ENCODE data around the gene CALY. TPM values are rescaled to one million over a fixed set of nuclear protein-coding genes. Genes with fewer than 3 reads are reported as not detected.

The CALY gene
- total RNA-seq: 1 to 10 TPM in 1 of 2 donors, not detected in 1; 9.4 TPM

DNA sequence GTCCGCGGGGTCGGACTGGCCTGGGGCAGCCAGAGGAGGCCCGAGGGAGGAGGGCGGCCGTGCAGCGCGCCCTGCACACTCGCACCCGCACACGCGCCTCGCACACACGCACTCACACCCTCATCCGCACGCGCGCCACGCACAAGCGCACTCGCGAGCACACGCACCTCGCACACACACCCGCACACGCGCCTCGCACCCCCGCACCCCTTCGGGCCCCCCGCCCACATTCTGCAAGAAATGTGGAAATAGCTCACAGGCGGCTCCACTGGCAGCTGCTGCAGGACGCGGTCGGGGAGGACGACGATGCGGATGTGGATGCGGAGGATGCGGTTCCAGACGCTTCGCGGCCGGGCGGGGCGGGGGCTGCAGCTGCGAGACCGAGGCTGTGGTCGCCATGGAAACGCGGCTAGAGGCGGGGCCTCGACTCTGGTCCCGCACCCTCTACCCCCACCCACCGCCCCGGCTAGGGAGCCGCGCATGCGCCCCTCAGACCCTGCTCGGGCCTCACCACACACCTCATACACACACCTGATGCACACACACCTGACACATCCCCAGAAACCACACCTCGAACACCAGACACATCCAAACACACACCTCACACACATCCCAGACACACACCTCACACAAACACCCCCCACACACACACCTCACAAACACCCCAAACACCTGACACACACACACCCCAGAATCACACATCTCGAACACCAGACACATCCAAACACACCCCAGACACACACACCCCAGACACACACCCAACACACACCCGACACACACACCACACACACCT, at the start of gene CALY:
CALY (minus strand) TSS at position 320 of the 793 bp plus-strand sequence. CDS start 7,907 bp downstream, outside the sequence.
- H3K27ac ChIP-seq: no peak within 1 kb of the TSS
- no peaks in the 10 kb centered on the region for H3K36me3 ChIP-seq
- peaks cover 15% of the 10 kb centered on the region for H3K4me1 ChIP-seq (replicated peaks)
- TF ChIP-seq, protein P1, sequence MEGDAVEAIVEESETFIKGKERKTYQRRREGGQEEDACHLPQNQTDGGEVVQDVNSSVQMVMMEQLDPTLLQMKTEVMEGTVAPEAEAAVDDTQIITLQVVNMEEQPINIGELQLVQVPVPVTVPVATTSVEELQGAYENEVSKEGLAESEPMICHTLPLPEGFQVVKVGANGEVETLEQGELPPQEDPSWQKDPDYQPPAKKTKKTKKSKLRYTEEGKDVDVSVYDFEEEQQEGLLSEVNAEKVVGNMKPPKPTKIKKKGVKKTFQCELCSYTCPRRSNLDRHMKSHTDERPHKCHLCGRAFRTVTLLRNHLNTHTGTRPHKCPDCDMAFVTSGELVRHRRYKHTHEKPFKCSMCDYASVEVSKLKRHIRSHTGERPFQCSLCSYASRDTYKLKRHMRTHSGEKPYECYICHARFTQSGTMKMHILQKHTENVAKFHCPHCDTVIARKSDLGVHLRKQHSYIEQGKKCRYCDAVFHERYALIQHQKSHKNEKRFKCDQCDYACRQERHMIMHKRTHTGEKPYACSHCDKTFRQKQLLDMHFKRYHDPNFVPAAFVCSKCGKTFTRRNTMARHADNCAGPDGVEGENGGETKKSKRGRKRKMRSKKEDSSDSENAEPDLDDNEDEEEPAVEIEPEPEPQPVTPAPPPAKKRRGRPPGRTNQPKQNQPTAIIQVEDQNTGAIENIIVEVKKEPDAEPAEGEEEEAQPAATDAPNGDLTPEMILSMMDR (IDR thresholded peaks at IDR 0.05): no peak
- TF ChIP-seq POLR2AphosphoS5 (IDR thresholded peaks at IDR 0.05) (no peak), POLR2A (IDR thresholded peaks at IDR 0.05) (no peak)
- intact Hi-C loops (cut with DNase I): no loop called here
- no peak for DNase-seq (ENCODE audit: low spot score)
- no peaks in the 10 kb centered on the region for H3K9me3 ChIP-seq
- WGBS: 11% methylated on average over 39 of the region's 63 CpGs
- H3K4me3 ChIP-seq: peak within 1 kb of the TSS; percentile 11 to 14
- peaks cover 24% of the 10 kb centered on the region for H3K27me3 ChIP-seq (replicated peaks; ENCODE audit: insufficient read depth)

GRCh38 chr10:133385214-133385613, 48.5 kb upstream of the CALY start:
- intact Hi-C loops (cut with DNase I): no loop called here
- Histone ChIP-seq H3K27ac (no peak overlapping the region), H3K9me3 (no peaks in the 10 kb centered on the region), H3K27me3 (replicated peaks; ENCODE audit: insufficient read depth) (no peaks in the 10 kb centered on the region), H3K4me3 (no peak overlapping the region), H3K36me3 (no peaks in the 10 kb centered on the region), H3K4me1 (replicated peaks) (no peaks in the 10 kb centered on the region)
- DNase-seq (ENCODE audit: low spot score): no peak
- TF ChIP-seq POLR2A (IDR thresholded peaks at IDR 0.05) (no peak), POLR2AphosphoS5 (IDR thresholded peaks at IDR 0.05) (no peak)
- TF ChIP-seq, protein P1 (IDR thresholded peaks at IDR 0.05): no peak
- WGBS: 93% methylated on average over 2 of the region's 2 CpGs

- H3K27ac ChIP-seq: no peak overlapping the region
- 85% methylated on average over 13 of the region's 13 CpGs for WGBS
- no peak for DNase-seq (ENCODE audit: low spot score)
- no peaks in the 10 kb centered on the region for H3K9me3 ChIP-seq
- H3K36me3 ChIP-seq: no peaks in the 10 kb centered on the region
- intact Hi-C loops (cut with DNase I): no loop called here
- H3K4me1 ChIP-seq (replicated peaks): no peaks in the 10 kb centered on the region
- H3K4me3 ChIP-seq: no peak overlapping the region
- H3K27me3 ChIP-seq (replicated peaks; ENCODE audit: insufficient read depth): no peaks in the 10 kb centered on the region
- TF ChIP-seq, protein P1 (IDR thresholded peaks at IDR 0.05): no peak
- TF ChIP-seq POLR2A (IDR thresholded peaks at IDR 0.05): no peak
Observed at GRCh38 chr10:133384071-133384470, 47.4 kb upstream of the CALY start.

GRCh38 chr10:133383551-133383950, 46.9 kb upstream of the CALY start:
- no peak for DNase-seq (ENCODE audit: low spot score)
- H3K27ac ChIP-seq: no peak overlapping the region
- 95% methylated on average over 4 of the region's 4 CpGs for WGBS
- no peaks in the 10 kb centered on the region for H3K27me3 ChIP-seq (replicated peaks; ENCODE audit: insufficient read depth)
- no peak overlapping the region for H3K4me3 ChIP-seq
- no peaks in the 10 kb centered on the region for H3K4me1 ChIP-seq (replicated peaks)
- H3K36me3 ChIP-seq: no peaks in the 10 kb centered on the region
- TF ChIP-seq, protein P1 (IDR thresholded peaks at IDR 0.05): no peak
- TF ChIP-seq POLR2AphosphoS5 (IDR thresholded peaks at IDR 0.05) (no peak), POLR2A (IDR thresholded peaks at IDR 0.05) (no peak)
- no peaks in the 10 kb centered on the region for H3K9me3 ChIP-seq
- intact Hi-C loops (cut with DNase I): no loop called here

GRCh38 chr10:133381036-133381435, 44.3 kb upstream of the CALY start:
- Histone ChIP-seq H3K27me3 (replicated peaks; ENCODE audit: insufficient read depth) (no peaks in the 10 kb centered on the region), H3K27ac (no peak overlapping the region), H3K36me3 (no peaks in the 10 kb centered on the region), H3K9me3 (no peaks in the 10 kb centered on the region), H3K4me3 (no peak overlapping the region), H3K4me1 (replicated peaks) (no peaks in the 10 kb centered on the region)
- TF ChIP-seq, protein P1 (IDR thresholded peaks at IDR 0.05): no peak
- TF ChIP-seq POLR2AphosphoS5 (IDR thresholded peaks at IDR 0.05): no peak
- TF ChIP-seq POLR2A (IDR thresholded peaks at IDR 0.05): no peak
- intact Hi-C loops (cut with DNase I): no loop called here
- WGBS: 94% methylated on average over 8 of the region's 8 CpGs
- no peak for DNase-seq (ENCODE audit: low spot score)
